22Rv1 (cell line): ENCODE measurements around the gene BMERB1.

ENCODE experiments used
- CTCF ChIP-seq: fragments of 450-650 bp; IDR thresholded peaks from 2 replicates; pipeline ENCODE4 v1.5.1; 2017; ENCODE audit warnings: mild to moderate bottlenecking
- ZFX ChIP-seq: fragments of 450-650 bp; IDR thresholded peaks from 2 replicates; pipeline ENCODE4 v1.6.1; 2017; ENCODE audit warnings: antibody characterized with exemption, borderline replicate concordance

- no peak for TF ChIP-seq CTCF
- TF ChIP-seq ZFX, result no peak
Measured at GRCh38 chr16:15399317-15399716, 35.1 kb upstream of the BMERB1 start.
